NCI-H1105 treated with DMSO at 0.1 percent for 48 hours (cell line): ENCODE data around the gene OR1S2.
"Not testable (repeated sequence)": the region's sequence is repeated elsewhere in the genome, so short reads cannot be mapped to it uniquely, and the experiment has no call there.

ENCODE experiments used
- DNase-seq: peaks from one replicate; lab custom pipeline; 2025; lab: John Stamatoyannopoulos, UW

Gene OR1S2

GRCh38 chr11:58204042-58204441 lies at the start of gene OR1S2:
TSS of gene OR1S2 (minus strand) at chr11:58204142. CDS start at chr11:58204142, 0 bp downstream.
- DNase-seq, result no peak

GRCh38 chr11:58243954-58244353 lies 40.0 kb upstream of the OR1S2 start:
- no peak for DNase-seq

GRCh38 chr11:58227956-58228615 lies 24.1 kb upstream of the OR1S2 start:
- no peak for DNase-seq

- DNase-seq, result no peak
These were observed 18.8 kb upstream of the OR1S2 start for GRCh38 chr11:58222721-58223120.

- DNase-seq, result no peak
These were observed 12.5 kb upstream of the OR1S2 start for GRCh38 chr11:58216476-58216875.

GRCh38 chr11:58212420-58212819 lies 8.5 kb upstream of the OR1S2 start, which contains the start of gene OR1S1:
TSS of gene OR1S1 (plus strand) at chr11:58212720.
- DNase-seq, result not testable (repeated sequence)

GRCh38 chr11:58199271-58199670 lies 4.7 kb downstream of the OR1S2 start:
- DNase-seq, result no peak

GRCh38 chr11:58195939-58196338 lies 8.0 kb downstream of the OR1S2 start:
- DNase-seq, result no peak

GRCh38 chr11:58193391-58193790 lies 10.6 kb downstream of the OR1S2 start:
- no peak for DNase-seq

- no peak for DNase-seq
These were observed 11.7 kb downstream of the OR1S2 start for GRCh38 chr11:58192229-58192628.

- DNase-seq, result no peak
These were observed 15.2 kb downstream of the OR1S2 start, which contains the start of gene OR9Q2 for GRCh38 chr11:58188770-58189169. TSS of gene OR9Q2 (plus strand) at chr11:58189070. CDS start at chr11:58190491, 1,421 bp downstream.

- DNase-seq, result no peak
These were observed 17.0 kb downstream of the OR1S2 start for GRCh38 chr11:58186938-58187337.

- DNase-seq, result no peak
These were observed 24.3 kb downstream of the OR1S2 start for GRCh38 chr11:58179648-58180047.

GRCh38 chr11:58178444-58178843 lies 25.5 kb downstream of the OR1S2 start:
- DNase-seq, result no peak

GRCh38 chr11:58177409-58178054 lies 26.4 kb downstream of the OR1S2 start:
- DNase-seq, result no peak

GRCh38 chr11:58165504-58166106 lies 38.3 kb downstream of the OR1S2 start:
- no peak for DNase-seq

- DNase-seq, result no peak
These were observed 39.0 kb downstream of the OR1S2 start for GRCh38 chr11:58164990-58165389.

- no peak for DNase-seq
These were observed 39.6 kb downstream of the OR1S2 start for GRCh38 chr11:58164389-58164788.
